Non-pigmented ciliary epithelial cell (primary cell): Measurements from ENCODE around the gene ERVK3-1.
"Not testable (repeated sequence)": the region's sequence is repeated elsewhere in the genome, so short reads cannot be mapped to it uniquely, and the experiment has no call there.

ENCODE experiments used
- DNase-seq: peaks from one replicate; pipeline ENCODE4 v3.0.0-alpha.2; 2010; ENCODE audit warnings: low read depth

Gene ERVK3-1

DNA sequence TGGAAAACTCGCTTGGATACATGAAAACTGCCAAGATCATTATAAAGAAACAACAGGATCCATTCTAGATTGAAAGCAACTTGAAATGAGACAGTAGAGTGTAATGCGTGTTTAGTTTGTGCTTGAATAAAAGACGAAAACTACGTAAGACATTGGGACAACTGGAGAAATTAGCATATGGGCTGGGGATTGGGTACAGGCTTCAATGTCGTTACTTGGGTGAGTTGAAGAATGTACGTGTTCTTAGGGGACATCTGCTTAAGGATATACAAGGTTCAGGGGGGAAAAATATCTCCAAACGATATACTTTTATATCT, 471 bp upstream of the ERVK3-1 start:
- no peak for DNase-seq

DNA sequence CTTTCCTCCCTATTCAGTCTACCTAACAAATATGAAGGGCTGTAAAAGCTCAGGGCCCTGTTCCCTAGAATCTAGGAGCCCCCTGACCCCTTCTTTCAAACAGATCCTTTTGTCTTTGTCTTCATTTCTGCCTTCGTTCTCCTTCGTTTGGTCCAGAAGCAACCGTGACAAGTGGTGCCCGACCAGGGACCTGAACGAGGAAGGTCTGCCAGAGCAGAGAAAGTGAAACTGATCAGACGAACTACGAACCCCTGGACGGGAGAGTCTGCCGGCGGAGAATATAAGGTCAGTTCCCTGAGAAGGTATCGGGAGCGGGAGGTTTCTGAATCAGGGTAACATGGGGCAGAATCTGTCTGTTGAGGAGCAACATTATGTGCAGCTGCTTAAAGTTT, 751 bp downstream of the ERVK3-1 start:
- no peak for DNase-seq

- DNase-seq: no peak
These were observed 2.6 kb downstream of the ERVK3-1 start for GRCh38 chr19:58307736-58308135.

GRCh38 chr19:58310685-58311084, 5.5 kb downstream of the ERVK3-1 start:
- DNase-seq: not testable (repeated sequence)

DNA sequence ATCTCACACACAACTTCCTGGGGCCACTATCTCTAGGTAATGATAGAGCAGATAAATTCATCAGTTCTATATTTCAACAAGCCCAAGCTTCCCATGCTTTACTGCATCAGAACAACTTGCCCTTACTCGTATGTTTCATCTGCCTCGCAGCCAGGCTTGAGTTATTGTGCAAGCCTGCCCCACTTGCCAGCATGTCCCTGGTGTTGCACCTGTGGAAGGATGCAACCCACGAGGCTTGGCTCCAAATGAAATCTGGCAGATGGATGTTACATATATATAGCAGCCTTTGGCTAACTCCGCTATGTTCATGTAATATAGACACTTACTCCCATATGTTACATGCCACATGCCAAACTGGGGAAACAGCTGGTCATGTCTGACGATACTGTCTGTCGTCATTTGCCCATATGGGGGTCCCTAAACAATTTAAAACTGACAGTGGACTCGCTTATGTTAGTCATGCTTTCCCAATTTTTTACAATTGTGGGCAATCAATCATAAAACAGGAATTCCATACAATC, 6.2 kb downstream of the ERVK3-1 start:
- no peak for DNase-seq

DNA sequence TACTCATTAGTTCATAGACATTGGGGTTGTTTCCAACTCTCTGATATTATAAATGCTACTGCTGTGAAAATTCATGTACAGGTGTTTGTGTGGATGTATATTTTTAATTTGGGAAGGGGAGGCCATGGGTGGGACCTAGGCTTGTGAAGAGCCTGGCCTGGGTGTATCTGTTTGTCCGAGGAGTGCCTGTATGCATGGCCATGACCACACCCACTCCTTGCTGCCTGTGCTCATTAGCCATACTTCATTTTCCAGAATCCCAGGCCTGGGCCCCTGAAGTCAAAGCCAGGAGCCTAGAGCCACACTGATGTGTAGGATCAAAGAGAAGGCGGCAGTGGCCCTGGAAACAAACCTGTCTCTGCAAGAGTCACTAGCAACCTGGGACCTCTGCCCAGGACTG, 10.4 kb downstream of the ERVK3-1 start:
- DNase-seq: no peak

- DNase-seq: no peak
These were observed 12.4 kb downstream of the ERVK3-1 start for GRCh38 chr19:58317476-58318072.

DNA sequence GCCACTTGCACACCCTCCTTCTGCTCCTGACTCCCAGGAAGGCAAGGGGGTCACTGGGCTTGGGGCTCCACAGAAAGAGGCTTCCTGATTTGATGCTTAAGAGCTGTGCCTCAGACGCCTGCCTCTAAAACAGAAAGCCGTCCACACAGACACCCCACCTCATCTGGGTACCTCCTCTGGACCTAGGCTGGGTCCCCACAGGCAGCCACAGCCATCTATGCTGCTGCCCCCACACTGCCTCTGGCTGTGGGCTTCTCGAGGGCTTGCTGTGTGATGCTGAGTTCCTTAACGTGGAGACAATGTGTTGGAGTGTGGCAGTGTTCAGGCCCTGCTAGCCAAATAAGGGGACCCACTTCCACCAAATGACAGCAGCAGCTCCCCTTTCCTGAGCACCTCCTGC, 13.1 kb downstream of the ERVK3-1 start:
- DNase-seq: no peak

GRCh38 chr19:58319241-58319640, 14.1 kb downstream of the ERVK3-1 start:
- no peak for DNase-seq

DNA sequence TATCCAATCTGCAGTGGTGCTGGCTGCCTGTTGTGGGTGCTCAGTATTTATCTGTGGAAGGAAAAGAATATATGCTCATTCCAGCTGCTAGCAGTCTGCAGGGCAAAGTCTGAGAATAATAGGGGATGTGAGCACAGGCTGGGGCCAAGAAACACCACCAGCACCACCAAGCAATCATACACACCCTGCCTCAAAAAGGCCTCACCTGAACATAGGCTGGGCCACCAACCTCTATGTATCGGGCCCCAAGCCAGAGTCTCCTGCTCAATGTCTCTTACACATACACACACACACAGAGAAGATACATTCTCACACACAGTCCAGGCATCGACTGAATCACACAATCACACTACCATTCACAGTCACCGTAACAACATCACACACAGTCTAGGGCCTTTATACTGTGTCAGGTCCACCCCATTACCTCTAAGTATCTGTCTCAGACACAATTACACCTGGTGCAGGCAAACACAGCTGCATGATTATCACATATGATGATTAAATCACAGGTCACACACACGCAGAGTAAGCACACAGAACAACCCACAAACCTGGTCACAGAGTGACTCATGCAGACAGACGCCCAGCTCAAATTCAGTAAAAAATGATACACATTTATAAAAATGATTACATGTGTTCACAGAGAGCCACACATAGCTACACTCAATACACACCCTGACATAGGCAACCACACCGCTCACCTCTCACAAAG, 20.3 kb downstream of the ERVK3-1 start:
- DNase-seq: no peak

GRCh38 chr19:58326501-58326913, 21.3 kb downstream of the ERVK3-1 start:
- no peak for DNase-seq

- DNase-seq: peak; percentile 83
These were observed 21.9 kb downstream of the ERVK3-1 start, which contains the start of gene ZSCAN22 for GRCh38 chr19:58326914-58327726. TSS of gene ZSCAN22 (plus strand) at chr19:58326994. CDS start at chr19:58334803, 7,809 bp downstream.

- DNase-seq: no peak
These were observed 23.8 kb downstream of the ERVK3-1 start for GRCh38 chr19:58328999-58329398.

DNA sequence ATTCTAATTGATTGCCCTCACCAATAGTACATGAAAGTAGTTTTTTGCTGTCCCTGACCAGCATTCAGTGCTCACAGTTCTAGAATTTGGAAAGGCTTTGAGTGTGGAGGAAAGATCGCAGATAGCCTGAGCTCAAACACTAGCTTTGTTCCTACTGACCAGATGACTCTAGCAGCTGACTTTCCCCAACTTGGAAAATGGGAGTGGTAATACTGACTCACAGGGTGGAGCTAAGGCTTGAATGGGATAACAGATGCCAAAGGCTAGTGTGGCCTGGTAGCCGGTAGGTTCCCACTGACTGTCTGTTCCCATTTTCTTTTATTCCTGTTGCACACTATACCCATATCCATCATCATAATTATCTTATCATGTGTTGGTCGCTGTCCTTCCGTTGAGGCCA, 25.3 kb downstream of the ERVK3-1 start:
- DNase-seq: peak; percentile 32

- no peak for DNase-seq
These were observed 27.5 kb downstream of the ERVK3-1 start for GRCh38 chr19:58332697-58333096.

GRCh38 chr19:58334691-58335249, 29.6 kb downstream of the ERVK3-1 start:
- no peak for DNase-seq

DNA sequence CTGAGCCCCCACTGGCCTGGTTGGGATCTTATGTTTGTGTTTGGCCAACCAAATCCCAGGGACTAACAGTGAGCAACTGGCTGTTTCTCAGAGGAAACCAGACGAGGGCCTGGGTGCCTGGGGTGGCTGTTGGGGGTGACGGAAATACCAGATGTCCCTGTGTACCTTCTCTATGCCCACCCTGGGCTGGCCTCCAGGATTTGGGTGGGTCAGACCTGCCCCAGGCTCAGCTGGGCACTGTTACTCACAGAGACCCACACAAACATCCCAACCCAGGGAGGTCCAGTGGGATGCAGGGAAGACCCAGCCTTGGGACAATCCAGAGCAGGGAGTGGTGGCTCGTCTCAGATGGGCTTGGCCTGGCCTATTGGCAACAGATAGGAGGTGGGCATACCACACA, 30.5 kb downstream of the ERVK3-1 start:
- no peak for DNase-seq

- no peak for DNase-seq
These were observed 31.0 kb downstream of the ERVK3-1 start for GRCh38 chr19:58336216-58336615.

DNA sequence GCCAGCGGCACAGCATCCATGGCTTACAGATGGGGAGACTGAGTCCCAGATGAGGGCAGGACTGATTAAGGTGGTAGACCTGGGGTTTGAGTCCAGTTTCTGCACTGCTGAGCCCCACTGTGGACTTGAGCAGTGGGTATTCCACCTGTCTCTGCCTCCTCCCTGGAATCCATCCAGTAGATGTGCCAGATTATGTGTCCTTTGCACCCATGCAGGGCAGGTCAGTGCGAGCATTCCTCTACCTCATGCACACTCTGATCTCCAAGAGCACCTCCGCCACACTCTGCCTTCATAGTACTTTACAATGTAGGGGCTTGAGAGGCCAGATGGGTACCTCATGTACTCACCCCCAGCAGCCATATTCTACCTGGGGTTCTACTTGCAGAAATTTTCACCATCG, 31.6 kb downstream of the ERVK3-1 start:
- DNase-seq: no peak

- no peak for DNase-seq
These were observed 33.2 kb downstream of the ERVK3-1 start for GRCh38 chr19:58338336-58338735.

GRCh38 chr19:58338825-58339558, 33.8 kb downstream of the ERVK3-1 start:
- DNase-seq: no peak

GRCh38 chr19:58345558-58345957, 40.4 kb downstream of the ERVK3-1 start:
- no peak for DNase-seq
